ENCODE measurements around the gene CELA2A. TPM values are rescaled to one million over a fixed set of nuclear protein-coding genes. Genes with fewer than 3 reads are reported as not detected.
A peak's percentile ranks its signal among the peaks of the same experiment; 100 is the strongest.

CELA2A gene
- total RNA-seq, 1 experiment from 2014 or later = not detected

DNA sequence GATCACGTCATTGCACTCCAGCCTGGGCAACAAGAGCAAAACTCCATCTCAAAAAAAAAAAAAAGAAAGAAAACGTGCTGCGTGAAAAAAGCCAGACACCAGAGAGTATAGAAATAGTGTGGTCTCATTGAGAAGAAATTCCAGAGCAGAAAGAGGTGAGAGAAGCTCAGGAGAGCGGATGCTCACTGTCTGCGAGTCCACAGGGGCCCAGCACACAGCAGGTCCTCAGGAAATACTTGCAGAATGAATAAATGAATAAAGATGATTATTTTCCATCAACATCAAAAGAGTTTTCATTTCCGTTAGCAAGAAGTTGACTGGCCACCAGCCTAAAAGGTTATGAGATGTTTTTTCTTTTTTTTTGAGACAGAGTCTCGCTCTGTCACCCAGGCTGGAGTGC, 53.1 kb downstream of the CELA2A start:
- H3K27me3 ChIP-seq (replicated peaks; ENCODE audit: insufficient read depth, low read depth, low read length, poor library complexity) = no peaks in the 10 kb centered on the region
- BruUV-seq (replicated peaks) = no TSS peak
- H3K9me3 ChIP-seq (ENCODE audit: low read depth, low read length, poor library complexity, severe bottlenecking) = no peaks in the 10 kb centered on the region
- ChIA-PET CTCF (interaction anchor here (0.7 kb wide), 1 partner anchor 9 kb away, joined by 8 read pairs; no protein-coding TSS in a partner anchor), POLR2A (ENCODE audit: low non-redundant PET) (no interaction called here)
- peak; percentile 12 for DNase-seq (ENCODE audit: low spot score)
- no peak overlapping the region for H3K27ac ChIP-seq (ENCODE audit: low read depth, low read length, poor library complexity, severe bottlenecking)
- H3K4me1 ChIP-seq (ENCODE audit: insufficient read depth, low read length, poor library complexity, severe bottlenecking) = no peaks in the 10 kb centered on the region
- H3K36me3 ChIP-seq (ENCODE audit: insufficient read depth, low read length, poor library complexity, severe bottlenecking) = no peaks in the 10 kb centered on the region
- TF ChIP-seq EZH2 (IDR thresholded peaks at IDR 0.05; ENCODE audit: borderline replicate concordance, low read depth, low read length, poor library complexity, severe bottlenecking) = no peak
- TF ChIP-seq, protein P1, sequence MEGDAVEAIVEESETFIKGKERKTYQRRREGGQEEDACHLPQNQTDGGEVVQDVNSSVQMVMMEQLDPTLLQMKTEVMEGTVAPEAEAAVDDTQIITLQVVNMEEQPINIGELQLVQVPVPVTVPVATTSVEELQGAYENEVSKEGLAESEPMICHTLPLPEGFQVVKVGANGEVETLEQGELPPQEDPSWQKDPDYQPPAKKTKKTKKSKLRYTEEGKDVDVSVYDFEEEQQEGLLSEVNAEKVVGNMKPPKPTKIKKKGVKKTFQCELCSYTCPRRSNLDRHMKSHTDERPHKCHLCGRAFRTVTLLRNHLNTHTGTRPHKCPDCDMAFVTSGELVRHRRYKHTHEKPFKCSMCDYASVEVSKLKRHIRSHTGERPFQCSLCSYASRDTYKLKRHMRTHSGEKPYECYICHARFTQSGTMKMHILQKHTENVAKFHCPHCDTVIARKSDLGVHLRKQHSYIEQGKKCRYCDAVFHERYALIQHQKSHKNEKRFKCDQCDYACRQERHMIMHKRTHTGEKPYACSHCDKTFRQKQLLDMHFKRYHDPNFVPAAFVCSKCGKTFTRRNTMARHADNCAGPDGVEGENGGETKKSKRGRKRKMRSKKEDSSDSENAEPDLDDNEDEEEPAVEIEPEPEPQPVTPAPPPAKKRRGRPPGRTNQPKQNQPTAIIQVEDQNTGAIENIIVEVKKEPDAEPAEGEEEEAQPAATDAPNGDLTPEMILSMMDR (conservative IDR thresholded peaks at IDR 0.05; ENCODE audit: low read depth, low read length) = no peak
- intact Hi-C loops (cut with micrococcal nuclease; ENCODE audit: unreplicated experiment) = no loop called here
- no peak overlapping the region for H3K4me3 ChIP-seq (ENCODE audit: low read depth, low read length, poor library complexity, severe bottlenecking)

DNA sequence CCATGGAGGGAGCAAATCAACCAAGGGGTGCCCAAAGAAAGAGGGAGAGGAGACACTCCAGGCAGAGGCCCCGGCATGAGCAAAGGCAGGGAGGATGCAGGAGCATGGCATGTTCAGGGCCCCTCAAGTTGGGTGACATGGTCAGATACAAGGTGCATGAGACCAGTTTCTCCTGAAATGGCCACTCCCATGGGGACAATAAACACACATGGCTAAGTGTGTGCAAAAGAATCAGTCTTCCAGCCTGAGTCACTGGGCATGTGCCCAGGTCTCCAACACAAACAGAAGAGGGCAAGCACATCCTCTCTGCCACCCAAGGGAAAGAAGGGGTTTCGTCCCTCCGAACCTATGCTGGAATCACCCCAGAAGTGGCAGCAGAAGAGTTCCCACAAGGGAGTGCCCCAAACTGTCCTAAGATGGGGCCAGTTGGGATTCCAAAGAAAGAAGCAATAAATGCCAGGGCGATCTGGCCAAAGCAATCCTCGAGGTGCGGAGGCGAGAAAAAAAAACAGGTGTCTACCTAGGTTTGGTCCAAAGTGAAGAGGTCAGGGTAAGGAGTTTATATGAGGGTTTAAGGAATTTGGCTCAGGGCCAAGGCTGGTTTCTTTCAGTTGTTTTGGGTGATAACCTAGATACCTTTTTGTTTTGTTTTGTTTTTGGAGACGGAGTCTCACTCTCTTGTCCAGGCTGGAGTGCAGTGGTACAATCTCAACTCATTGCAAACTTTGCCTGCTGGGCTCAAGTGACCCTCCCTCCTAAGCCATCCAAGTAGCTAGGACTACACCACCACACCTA, 54.3 kb downstream of the CELA2A start:
- H3K27ac ChIP-seq (ENCODE audit: low read depth, low read length, poor library complexity, severe bottlenecking) = no peak overlapping the region
- POLR2A ChIA-PET (ENCODE audit: low non-redundant PET) = no interaction called here
- H3K4me3 ChIP-seq (ENCODE audit: low read depth, low read length, poor library complexity, severe bottlenecking) = no peak overlapping the region
- H3K4me1 ChIP-seq (ENCODE audit: insufficient read depth, low read length, poor library complexity, severe bottlenecking) = no peaks in the 10 kb centered on the region
- no TSS peak for BruUV-seq (replicated peaks)
- H3K27me3 ChIP-seq (replicated peaks; ENCODE audit: insufficient read depth, low read depth, low read length, poor library complexity) = no peaks in the 10 kb centered on the region
- no peak for TF ChIP-seq EZH2 (IDR thresholded peaks at IDR 0.05; ENCODE audit: borderline replicate concordance, low read depth, low read length, poor library complexity, severe bottlenecking)
- TF ChIP-seq, protein P1 (conservative IDR thresholded peaks at IDR 0.05; ENCODE audit: low read depth, low read length) = no peak
- intact Hi-C loops (cut with micrococcal nuclease; ENCODE audit: unreplicated experiment) = no loop called here
- H3K36me3 ChIP-seq (ENCODE audit: insufficient read depth, low read length, poor library complexity, severe bottlenecking) = no peaks in the 10 kb centered on the region
- H3K9me3 ChIP-seq (ENCODE audit: low read depth, low read length, poor library complexity, severe bottlenecking) = no peaks in the 10 kb centered on the region
- no peak for DNase-seq (ENCODE audit: low spot score)
- CTCF ChIA-PET = no interaction called here

DNA sequence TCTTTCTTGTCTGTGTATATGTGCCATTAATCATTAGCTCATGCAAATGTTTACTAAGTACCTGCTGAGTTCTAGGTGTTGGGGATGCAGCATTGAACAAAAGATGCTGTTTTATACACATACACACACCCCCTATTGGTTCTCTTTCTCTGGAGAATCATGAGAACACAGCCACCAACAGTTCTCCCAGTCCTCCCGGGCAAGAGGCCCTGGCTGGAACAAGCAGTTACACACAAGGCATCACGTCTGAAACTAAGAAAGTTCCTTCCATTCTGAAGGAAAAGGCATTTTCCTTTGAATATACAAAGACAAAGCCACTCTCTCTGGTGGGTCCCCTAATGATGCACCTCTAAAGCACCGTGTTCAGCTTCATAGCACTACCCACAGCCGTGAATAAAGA, 56.7 kb downstream of the CELA2A start:
- Histone ChIP-seq H3K4me1 (ENCODE audit: insufficient read depth, low read length, poor library complexity, severe bottlenecking) (no peaks in the 10 kb centered on the region), H3K9me3 (ENCODE audit: low read depth, low read length, poor library complexity, severe bottlenecking) (no peaks in the 10 kb centered on the region), H3K27me3 (replicated peaks; ENCODE audit: insufficient read depth, low read depth, low read length, poor library complexity) (no peaks in the 10 kb centered on the region), H3K27ac (ENCODE audit: low read depth, low read length, poor library complexity, severe bottlenecking) (no peak overlapping the region), H3K4me3 (ENCODE audit: low read depth, low read length, poor library complexity, severe bottlenecking) (no peak overlapping the region), H3K36me3 (ENCODE audit: insufficient read depth, low read length, poor library complexity, severe bottlenecking) (no peaks in the 10 kb centered on the region)
- no TSS peak for BruUV-seq (replicated peaks)
- no peak for TF ChIP-seq EZH2 (IDR thresholded peaks at IDR 0.05; ENCODE audit: borderline replicate concordance, low read depth, low read length, poor library complexity, severe bottlenecking)
- TF ChIP-seq, protein P1 (conservative IDR thresholded peaks at IDR 0.05; ENCODE audit: low read depth, low read length) = no peak
- intact Hi-C loops (cut with micrococcal nuclease; ENCODE audit: unreplicated experiment) = no loop called here
- POLR2A ChIA-PET (ENCODE audit: low non-redundant PET) = no interaction called here
- CTCF ChIA-PET = no interaction called here
- no peak for DNase-seq (ENCODE audit: low spot score)

Measured in A673 (cell line).